ENCODE results near the gene MYO5B.

Gene MYO5B

DNA sequence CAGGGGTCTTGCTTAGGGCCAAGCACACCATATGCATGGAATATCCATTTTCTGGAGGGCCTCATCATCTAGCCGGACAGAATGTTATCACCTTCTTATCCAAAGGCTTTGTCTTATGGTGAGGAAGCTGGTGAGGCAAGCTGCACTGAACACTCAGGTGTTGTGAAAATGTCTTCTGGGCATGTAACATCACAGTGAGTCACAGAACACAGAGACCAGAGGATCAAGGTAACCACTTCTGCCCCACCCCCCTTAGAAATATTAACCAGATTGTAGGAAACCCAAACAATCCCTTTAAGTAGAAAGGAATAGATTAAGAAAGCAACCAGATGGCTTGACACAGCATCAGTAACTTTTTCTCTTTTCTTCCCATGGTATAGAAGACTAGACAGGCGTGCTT is 51.1 kb downstream of the MYO5B start:
- DNase-seq = no peak

DNA sequence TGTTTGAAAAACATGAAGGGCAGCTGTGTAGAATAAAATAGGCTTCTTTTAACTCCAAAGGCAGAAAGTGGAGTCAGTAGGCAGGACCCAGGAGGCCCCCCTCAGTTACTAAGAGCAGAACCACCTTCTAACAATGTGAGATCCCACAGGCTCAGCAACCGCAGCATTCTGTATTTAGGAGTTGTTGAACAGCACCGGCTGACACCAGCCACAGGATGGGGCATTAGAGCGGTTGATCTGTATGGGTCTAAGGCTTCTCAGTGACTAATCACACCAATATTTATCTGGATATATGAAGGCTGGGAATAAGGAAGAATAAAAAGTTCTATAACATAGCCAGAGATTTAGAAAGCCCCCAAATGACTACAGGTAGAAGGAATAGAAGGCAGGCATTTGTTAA is 51.7 kb downstream of the MYO5B start:
- DNase-seq = no peak

DNA sequence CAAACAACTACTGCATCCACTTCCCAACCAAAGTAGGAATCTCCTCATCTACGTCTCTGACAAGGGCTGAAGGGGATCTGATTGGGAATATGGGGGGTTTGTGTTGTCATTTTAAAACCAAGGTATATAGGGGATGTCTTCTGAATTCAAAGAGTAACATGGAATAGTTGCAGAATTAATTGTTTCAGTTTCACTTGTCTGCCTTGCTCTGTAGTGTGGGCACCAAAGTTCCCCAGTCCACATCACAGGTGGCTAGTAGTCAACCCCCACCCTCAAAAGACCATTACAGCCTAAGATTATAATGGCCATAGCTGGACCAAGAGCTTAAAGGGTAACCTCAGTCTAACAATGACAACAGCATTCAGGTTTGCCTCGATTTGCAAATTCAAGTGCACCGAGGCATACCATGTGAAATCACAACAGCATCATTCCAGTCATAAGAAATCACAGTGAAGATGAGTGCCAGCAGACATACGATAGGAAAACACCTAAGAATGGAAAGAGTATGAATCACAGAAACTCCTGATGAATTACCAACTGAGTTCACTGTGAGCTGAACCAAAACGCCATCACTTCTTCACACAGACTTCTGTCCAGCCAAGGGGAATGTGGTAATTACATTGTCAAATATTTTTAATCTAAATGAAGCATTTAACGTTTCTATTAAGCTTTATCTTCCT is 52.4 kb downstream of the MYO5B start:
- DNase-seq = no peak

DNA sequence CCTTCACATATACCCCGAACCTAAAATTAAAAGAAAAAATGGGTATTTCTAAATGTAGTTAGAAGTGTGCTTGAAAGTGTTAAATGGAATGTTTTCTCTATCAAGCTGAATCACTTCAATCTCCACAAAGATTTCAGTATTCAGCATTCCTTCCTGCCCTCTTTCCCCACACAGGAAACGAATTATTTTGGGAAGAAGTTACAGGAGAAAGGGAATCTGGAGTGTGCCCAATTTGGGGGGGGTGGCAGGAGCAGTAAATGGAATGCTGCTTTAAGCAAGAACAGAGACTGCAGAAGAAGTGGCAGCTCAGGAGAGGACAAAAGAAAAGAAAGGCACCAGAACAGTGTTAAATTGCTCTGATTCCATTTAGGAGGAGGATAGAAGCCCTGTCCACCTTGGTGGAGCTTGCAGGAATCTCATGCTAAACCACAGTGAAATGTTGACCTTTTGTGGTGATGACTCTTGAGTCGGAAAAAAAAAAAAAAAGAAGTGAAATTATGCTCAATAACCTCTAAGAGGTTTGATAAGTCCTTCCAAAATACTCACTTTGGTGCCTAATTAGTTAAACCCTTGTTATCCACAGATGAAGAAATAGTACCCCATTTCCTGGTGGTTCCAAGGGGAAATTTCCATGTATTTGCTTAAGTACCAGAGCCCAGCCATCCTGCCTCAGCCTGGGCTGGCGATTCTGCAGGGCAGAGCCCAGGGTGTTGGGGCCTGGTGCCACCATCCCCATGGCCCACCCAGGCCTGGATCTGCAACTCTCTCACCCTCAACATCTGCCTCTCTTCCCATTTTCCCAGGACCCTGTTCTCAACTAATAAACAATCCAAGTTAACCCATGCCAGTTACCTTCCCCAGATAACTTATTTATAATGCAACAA is 56.5 kb downstream of the MYO5B start:
- DNase-seq = no peak

DNA sequence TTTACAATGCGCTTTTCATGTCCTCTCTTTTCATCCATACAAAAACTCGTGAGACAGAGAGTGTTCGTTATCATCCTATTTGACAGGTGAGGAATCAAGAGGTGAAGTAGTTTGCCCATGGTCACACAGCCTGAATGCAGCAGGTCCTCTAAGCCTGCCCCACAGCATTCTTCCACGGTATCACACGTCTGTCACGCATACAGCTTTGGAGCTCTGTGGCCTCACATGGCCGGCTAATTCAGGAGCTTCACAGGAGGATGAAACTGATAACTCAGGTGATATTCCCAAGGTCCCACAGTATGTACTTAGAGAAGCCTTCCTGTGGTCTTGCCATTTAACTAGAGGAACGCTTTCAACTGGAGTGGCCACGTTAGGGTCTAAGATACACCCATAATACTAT is 59.0 kb downstream of the MYO5B start:
- DNase-seq = no peak

DNA sequence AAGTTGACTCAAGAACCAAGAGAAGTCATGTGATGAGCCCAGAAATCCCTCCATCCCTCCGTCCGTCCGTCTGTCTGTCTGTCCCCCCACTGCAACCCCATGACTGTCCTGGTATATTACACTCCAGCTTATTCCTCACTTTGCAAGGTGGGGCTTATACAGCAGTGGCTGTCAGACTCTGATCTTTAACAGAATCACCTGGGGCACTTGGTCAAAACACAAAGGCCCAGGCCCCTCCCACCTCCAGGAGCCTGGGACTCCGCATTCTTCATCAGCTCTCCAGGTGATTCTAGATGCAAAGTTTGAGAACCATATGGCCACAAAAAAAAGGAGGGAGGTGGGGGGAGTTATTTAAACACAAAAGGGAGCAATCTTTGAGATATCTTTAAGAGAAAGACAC is 61.4 kb downstream of the MYO5B start:
- no peak for DNase-seq

DNA sequence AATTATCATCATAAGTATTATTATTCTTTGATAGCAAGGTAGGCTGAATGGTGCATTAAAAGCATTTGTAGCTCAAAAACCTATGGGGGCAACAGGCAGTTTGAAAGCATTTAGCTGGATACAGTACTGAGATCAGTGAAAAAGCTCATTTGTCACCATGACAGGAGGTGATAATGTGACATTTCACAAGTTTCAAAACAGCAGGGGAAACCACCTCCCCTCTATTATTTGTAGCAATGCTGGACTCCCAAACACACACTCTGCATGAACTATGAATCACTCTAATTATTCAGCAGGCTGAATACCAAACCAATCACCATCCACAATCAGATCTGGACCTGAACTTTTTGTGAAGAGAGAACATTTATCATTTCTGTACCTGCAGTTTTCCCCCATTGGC is 63.4 kb downstream of the MYO5B start:
- DNase-seq = no peak

DNA sequence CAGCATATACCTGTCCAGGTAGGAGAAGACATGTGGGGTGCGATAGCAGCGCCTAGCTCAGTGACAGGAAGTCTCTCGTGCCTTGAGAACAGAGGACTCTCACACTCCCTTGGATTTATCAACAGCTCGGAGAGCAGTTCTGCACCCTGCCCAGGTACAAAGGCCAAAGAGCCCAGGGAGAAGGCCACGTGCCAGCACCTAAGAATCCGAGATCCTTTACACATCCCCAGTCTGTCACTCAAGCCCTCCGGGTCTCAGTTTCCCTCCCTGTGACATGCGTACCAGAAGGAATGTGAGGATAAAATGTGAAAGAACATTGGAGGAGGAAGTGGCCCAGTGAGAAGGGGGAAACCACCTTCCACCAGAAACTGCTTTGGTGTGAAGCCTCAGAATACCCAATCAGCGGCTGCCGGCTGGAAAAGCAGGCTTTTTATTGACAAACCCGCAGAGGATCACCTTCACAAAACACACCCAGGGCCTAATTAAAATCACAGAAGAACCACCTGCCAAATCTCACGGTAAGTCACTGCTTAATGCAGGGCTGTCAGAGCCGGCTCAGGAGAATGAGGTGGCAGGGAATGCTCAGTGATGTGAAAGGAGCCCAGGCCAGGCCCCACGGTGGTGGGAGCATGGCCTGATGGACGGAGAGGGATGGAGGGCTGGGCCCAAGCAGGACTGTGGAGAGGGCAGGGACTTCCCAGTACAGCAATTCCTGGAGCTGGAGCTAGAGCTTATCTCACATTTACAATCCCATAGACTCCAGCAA is 66.3 kb downstream of the MYO5B start:
- DNase-seq = no peak

DNA sequence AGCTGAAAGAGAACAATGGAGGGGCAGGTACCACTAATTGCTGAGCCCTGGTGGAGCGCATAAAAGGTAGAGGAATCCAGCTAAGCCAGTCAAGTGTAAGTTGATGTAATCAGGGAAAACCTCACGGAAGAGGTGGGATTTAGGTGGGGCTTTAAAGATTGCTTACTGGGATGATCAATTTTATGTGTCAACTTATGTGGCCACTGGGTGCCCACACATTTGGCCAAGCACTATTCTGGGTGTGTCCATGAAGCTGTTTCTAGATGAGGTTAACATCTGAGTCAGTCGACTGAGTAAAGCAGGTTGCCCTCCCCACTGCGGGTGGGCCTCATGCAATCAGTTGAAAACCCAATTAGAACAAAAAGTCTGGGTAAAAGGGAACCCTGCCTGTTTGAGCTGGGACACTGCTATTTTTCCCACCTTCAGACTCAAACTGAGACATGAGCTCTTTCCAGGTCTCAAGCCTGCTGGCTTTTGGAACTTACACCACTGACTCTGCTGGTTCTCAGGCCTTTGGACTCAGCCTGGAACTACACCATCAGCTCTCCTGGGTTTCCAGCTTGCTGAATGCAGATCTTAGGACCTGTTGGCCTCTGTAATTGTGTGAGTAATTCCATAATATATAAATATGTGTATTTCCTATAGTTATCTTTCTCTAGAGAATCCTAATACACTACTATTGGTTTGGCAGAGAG is 67.3 kb downstream of the MYO5B start:
- DNase-seq = no peak

DNA sequence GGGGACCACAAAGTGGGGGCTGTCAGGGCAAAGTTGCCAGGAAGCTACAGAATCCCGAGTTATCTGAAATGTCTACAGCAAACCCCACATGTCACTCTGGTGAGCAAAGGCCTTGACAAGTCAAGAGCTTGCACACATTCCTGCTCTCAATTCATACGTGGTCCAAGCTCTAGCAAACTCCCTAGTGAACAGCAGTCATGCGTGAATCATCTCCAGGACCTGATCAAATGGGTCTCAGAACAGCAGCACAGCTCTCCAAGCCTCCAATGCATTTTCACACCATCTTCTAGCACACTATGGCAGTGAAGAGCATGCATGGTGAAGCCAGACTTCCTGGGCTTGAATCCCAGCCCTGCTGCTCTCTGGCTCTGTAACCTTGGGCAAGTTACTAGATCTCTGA is 68.5 kb downstream of the MYO5B start:
- DNase-seq = no peak

DNA sequence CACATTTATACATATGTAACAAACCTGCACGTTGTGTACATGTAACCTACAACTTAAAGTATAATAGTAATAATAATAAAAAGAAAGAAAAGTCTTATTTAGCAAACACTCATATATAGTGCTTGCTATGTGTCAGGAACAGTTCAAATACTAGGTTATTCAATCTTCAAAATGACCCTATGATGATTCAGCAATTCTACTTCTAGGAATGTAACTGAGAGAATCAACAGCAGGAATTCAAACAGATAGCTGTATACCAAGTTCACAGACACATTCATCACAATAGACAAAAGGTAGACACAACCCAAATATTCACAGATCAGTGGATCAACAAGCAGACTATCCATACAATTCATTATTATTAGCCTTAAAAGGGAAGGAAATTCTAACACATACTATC is 69.5 kb downstream of the MYO5B start:
- no peak for DNase-seq

DNA sequence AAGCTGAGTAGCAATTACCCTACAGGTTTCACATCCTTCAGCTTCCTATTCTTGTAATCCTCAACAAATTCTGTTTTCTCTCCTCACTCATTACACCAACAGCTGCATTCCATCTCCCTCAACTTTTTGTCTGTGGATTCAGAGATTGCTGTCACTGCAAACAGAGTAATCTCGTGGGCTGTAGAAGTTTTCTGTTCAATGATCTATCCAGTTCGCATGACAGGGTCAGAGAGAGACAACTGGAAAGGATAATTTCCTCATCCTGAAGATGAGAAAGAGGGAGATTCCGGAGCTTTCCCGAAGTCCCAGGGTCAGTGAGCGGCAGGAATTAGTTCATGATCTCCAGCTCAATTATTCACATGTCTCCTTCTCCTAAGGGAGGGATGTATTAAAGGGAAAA is 75.7 kb downstream of the MYO5B start:
- DNase-seq = no peak

DNA sequence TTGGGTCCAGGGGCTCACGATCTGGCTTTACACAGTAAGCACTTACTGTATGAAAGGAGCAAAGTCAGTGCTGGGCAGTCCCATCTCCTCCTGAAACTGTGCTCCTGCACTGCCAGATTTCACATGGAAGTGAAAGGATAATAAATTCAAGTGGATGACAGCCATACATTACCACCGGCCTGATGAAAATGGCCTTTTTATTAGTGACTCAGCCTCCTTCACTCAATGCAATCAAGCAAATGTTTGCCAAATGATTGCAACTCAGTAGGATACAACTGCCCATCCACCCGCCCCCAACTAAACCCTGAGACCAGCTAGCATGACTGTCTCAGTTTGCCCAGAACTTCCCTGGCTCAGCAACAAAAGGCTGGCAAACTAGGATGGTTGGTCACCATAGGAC is 77.1 kb downstream of the MYO5B start:
- DNase-seq = no peak

DNA sequence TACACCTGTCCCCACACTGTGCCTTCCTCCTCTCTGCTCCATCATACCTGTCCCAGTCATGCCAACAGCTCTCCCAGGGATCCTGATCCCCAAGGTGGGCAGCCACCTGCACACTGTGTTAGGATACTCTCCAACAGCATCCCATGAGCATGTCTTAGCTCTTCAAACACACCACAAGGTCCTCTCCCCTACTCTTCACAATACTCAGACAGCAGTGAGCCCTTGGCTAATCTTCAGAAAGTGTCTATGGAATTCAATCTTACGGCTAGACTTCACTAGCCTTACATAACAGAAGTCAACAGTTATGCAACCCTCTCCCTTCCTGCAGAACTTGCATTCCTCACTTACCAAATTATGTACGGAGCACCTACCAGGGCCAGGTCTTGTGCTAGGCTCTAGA is 79.9 kb downstream of the MYO5B start:
- no peak for DNase-seq

DNA sequence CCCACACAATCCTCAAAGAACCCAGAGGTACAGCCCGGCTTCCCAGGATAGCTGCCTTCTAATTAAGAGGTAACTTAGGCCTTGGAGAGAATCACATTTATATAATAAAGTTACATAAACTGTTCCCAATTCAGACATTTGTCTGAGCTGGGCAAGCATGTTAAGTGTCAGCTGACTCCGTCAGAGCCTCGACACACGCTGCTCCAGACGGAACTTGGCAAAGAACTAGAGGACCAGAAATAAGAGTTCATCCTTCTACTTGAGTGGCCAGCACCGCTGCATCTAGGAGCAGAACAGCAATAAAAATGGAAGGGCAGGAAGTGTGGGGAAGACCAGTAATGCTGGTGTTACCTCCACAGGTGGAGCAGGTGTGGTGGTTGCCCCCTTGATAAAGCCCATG is 80.5 kb downstream of the MYO5B start:
- DNase-seq = no peak

DNA sequence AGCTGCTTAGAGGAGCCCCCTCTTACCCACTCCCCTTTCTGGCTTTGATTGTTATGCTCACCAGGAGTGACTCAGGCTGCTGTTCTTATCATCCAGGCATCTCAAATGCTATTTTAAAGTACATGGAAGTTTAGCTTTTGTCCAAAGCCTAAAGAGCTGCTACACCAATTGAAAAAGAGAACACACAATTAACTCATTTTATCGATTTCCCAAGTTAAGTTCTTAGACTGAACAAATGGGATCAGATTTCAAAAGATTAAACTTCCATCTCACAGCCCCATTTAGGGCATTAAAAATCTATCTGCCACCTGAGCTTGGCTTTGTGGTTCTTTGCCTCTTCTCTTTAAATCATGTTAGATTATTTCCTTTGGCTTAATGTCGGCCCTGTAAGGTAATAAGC is 81.2 kb downstream of the MYO5B start:
- DNase-seq = no peak

DNA sequence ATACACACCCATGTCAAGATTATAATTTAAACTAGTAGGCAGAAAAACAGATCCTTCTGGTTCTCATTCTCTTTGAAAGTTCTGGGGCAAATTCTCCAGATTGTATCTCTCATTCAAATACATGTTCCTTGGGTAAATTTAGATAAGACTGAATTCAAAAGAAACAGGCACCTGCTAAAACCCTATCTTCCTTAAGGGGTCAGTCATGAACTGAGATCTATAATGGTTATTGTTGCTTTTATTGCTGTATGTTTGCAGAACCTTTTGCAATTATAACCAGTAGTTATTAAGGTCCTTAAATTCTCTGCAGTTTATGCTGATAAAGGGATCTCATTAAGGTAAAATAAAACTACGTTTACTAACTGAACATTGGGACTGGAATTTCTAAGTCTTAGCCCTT is 83.5 kb downstream of the MYO5B start:
- DNase-seq = no peak

DNA sequence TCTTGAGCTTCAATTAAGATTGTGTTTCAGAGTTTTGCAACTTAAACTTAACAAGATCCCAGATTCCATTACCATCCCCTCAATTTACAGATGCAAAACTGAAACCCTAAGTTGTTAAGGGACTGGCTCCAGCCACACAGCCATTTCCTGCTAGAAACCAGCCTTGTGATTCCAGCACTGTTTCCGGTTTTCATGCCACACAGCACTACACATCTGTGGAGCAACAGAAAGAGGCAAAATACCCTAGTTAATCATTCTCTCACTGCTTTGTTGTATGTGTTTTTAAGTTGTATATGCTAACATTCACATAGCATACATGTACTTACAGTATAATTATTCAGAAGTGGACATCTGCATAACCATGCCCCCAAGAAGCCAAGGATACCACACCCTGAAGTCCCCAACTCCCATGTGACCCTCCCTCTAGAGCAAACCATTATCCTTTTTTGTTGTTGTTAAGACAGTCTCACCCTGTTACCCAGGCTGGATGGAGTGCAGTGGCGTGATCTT is 87.4 kb downstream of the MYO5B start:
- no peak for DNase-seq

DNA sequence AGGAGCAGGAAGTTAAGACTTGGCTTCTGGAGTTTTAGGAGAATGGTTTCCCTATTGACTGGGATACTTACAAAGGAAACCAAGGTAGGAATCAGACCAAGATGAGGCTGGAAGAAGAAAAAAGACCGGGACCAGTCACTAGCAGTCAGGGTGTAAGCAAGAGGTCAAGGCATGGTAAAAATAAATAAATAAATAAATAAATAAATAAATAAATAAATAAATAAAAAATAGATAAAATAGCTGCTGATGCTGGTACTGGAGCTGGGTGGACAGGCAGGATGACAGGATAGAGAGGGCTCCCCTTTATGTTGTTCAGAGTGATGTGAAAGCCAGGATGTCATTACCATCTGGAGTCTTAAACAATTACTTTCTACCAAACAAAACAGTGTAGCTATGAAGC is 89.9 kb downstream of the MYO5B start:
- no peak for DNase-seq

DNA sequence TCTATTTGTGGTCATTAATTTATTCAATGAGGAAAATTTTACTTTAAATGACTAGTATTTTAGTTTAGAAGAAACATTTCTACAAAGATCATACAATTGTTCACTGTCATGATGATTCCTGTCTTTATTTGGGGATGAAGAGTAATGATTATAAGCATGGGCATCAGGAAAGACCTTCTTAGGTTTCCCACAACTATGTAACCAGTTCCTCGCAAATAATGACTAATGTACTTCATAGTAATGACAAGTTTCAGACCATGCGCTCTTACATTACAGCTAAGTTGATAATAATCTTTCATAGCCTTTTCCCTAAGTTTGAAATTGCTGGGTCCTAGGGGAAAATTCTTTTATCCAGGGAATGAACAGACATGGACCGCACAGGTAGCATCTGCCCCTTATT is 90.5 kb downstream of the MYO5B start:
- DNase-seq = no peak

DNA sequence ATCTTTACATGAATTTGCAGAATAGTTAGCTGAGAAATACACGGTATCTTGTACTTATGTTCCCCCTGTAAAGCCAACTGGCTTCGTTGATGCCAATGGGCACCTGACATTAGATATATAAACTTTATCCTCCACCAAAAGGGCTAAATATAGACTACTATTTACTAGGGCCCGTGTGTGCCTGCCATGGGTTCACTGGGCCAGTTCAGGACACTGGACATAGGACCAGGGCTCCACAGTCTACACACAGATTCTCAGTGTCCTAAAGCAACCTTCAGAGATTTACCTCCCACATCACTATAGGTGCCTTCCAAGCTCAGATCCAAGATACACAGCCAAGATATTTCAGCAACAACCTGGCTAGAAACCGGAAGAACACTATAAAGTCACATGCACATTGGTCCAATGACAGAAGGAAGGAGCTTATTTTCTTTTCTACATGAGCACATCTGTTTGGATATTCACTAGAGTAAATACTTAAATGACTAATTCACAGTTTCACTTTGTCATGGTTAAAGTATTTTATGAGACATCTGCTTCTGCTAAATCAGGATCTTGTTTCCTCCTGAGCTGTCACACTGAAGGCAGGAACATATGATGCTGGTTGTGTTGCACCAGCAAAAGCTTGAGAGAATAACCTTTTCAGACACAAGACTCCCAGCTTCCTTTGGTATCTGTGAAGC is 95.1 kb downstream of the MYO5B start:
- DNase-seq = no peak

DNA sequence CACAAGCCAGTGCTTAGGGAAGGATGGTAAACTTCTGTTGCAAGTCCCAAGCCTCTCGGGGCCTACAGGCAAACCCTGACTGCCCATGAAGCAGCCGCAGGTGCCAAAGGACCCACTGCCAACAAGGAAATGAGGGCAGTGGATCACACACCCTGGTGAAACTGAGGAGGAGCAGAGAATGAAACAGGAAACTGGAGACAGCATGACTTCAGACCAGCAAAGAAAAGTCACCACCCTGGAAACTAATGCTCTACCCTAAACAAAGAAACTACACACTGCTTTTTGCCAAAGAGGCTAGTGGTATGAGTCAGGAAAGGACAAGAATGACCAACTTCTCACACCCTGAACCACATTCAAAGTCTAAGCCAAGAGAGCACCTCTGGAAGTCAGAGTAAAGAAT is 97.2 kb downstream of the MYO5B start:
- DNase-seq = no peak
